DND-41 (cell line): ENCODE data around the gene TEKT2.

Source experiments
- CTCF ChIP-seq: IDR thresholded peaks from 2 replicates; pipeline ENCODE4 v1.5.1; 2012; ENCODE audit warnings: borderline replicate concordance, low read length, moderate library complexity, mild to moderate bottlenecking; ENCODE audit not compliant: poor library complexity, severe bottlenecking; ENCODE audit errors: extremely low read depth
- EZH2 ChIP-seq: IDR thresholded peaks from 3 replicates; pipeline ENCODE4 v1.6.1; 2012; ENCODE audit warnings: borderline replicate concordance, low read depth, mild to moderate bottlenecking, moderate library complexity, low read length, inconsistent platforms; ENCODE audit not compliant: severe bottlenecking

DNA sequence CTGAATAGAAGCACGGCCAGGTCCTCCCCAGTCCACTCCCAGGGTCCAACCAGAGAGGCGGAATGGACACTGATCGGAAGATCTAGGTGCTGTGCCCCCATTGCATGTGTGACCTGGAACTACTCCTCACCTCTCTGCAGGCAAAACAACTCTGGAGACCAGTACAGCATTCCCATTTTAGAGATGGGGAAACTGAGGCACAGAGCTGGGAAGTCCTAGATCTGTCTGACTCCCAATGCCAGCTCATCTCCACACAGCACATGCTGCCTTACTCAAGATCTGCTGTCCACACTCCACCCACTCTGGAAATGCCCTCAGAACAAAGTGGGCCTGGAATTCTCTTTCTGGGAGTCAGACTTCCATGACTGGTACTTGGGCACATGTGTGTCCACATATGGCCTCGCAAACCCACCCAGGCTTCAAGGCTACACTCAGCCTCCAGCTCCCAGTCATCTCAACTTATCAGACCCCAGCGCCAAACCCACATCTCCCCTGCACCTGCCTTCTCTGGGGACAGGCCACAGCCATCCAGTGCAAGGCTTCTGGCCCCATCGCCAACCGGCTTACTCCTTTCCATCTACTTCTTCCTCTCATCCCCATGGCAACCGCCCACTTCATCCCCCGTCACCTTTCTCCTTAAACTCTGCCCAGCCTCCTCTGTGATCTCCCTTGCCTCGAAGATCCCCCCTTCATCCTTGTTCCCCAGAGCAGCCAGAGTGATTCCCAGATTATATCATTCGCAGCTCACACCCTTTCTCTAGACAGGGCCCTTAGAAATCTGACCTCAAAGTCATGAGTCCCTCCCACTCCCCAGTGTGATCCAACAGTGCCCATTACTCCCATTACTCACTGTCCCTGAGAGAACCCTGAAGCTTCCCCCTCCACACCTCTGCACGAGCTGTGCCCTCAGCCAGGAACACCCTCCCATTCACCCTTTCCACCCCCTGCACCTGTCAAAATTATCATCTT lies 38.5 kb downstream of the TEKT2 start:
- TF ChIP-seq EZH2 = no peak
- TF ChIP-seq CTCF = no peak
